GM12874 (cell line): Measurements from ENCODE around the gene TMEM132A.

Source experiments
- TF ChIP-seq, protein P1 (sequence below): IDR thresholded peaks from 2 replicates; pipeline ENCODE4 v1.5.1; 2011; ENCODE audit warnings: low read depth, mild to moderate bottlenecking, control low read depth, low read length, moderate library complexity; ENCODE audit not compliant: insufficient read depth

TMEM132A gene

DNA sequence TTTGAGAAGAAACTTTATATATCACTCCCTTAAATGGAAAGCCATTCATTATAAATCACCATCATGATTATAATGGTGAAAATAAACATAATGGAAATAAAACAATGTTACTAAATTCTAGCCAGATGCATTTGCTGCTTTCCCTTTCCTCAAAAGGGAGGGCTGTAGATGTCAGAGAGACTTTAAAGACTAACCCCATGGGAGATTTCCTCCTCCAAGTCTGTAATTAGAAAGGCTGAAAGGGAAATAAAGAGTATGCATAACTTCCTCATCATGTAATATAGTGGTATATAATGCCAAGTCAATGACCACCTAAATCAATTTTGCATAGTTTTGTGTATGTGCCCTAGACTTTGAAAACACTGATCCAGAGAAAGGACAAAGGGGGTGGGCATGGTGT is 53.6 kb downstream of the TMEM132A start:
- TF ChIP-seq, protein P1, sequence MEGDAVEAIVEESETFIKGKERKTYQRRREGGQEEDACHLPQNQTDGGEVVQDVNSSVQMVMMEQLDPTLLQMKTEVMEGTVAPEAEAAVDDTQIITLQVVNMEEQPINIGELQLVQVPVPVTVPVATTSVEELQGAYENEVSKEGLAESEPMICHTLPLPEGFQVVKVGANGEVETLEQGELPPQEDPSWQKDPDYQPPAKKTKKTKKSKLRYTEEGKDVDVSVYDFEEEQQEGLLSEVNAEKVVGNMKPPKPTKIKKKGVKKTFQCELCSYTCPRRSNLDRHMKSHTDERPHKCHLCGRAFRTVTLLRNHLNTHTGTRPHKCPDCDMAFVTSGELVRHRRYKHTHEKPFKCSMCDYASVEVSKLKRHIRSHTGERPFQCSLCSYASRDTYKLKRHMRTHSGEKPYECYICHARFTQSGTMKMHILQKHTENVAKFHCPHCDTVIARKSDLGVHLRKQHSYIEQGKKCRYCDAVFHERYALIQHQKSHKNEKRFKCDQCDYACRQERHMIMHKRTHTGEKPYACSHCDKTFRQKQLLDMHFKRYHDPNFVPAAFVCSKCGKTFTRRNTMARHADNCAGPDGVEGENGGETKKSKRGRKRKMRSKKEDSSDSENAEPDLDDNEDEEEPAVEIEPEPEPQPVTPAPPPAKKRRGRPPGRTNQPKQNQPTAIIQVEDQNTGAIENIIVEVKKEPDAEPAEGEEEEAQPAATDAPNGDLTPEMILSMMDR = no peak

DNA sequence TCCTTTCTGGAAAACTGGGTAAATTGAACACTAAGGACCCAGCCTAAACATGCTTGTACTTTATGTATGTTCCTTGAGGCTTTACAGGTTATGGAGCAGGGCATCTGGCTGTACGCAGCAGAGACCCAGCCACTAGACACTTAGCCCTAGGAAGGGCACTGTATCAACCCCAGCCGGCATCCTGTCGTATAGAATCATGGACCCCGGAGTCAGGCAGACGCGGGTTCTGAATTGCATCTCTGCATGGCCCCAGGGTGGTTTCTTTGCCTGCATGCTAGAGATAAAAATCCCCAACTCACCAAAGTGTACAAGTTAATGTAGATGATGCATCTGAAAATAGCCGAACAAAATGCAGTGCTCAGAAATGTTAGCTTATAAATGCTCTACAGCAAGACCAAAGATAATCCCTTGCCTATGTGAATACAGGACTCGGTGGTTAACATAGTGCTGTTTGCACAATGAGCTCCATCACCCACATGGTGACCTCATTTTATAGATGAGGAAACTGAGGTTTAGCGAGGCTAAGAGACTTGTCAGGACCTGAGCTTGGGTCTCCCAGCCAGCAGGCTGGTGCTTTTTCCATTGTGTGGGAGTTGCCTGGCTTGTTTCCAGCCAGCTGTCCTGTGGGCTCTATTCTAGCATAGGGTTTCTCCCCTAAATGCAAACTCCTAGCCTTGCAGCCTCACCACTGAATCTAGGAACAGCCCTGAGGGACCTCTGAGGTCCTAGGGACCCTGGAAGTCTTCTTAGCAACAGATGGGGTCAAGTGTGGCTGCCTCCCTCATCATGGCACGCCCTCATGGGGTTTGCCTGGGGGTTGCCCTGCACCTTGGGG is 54.5 kb downstream of the TMEM132A start:
- TF ChIP-seq, protein P1 = no peak

DNA sequence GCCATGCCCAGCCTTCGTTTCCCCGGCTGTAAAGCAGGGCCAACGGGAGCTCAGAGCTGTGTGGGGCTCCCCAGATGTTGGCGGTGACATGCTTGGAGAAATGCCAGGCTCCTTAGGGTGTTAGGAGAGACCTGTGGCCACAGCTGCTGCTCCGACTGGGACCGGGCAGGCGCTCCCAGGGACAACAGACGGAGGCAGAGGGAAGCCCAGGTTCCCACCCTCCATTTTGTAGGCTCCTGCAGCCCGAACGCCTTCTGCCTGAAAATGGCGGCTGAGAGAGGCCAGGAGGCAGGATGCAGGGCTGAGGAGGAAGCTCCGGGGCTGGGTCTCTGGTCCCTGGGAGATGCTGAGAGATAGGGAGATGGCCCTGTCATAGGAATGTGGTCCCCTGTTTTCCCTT is 57.3 kb downstream of the TMEM132A start:
- TF ChIP-seq, protein P1 = no peak

DNA sequence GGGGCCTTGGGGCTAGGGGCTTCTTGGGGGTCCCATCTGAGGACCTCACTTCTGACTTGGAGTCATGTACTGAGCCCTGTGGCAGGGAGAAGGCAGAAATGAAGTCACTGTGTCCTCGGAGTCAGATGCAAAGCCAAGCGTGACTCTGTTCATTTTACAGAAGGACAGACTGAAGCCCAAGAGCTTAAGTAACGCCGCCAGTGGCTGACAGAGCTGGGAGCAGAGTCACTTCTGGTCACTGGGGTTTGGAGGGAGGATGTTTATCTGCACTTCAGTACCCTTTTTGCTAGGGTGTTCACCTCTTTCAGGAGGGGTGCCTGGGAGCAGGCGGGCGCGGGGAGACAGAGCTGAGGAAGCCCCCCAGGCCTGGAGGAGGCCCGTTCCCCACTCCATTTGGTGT is 57.9 kb downstream of the TMEM132A start:
- TF ChIP-seq, protein P1 = no peak

DNA sequence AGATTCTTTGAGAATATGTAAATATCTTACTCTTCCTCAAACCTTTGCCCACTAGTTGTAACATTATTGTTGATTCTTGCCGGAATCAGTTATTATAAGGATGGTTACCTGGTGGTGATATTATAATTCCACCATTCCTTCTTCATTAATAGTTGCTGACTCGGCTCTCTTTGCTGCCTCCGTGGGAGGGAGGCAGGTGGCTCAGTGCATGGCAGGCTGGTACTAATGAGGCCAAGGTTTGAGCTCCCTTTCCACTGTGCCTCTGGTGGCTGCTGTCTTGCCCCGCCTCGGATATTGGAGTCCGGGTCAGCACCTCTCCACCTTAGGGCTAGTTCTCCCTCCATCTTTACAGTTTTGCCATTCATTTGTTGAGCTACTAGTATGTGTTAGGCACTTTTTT is 59.9 kb downstream of the TMEM132A start:
- TF ChIP-seq, protein P1 = no peak

DNA sequence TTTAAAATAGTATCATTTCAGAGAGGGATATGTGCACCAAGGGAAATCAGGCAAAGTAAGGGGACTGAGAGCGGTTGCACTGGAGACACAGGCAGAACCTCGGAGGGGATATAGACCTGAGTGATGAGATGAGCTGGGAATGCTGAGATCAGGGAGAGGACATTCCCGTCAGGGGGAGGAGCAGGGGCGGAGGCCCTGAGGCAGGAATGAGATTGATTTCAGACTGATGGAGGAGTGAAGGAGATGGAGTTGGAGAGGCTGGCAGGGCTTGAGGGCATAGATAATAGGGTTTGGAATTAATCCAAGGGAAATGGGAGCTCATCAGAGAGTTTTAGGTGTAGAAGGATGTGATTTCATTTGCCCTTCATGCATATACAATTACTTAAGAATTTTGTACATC is 60.4 kb downstream of the TMEM132A start:
- TF ChIP-seq, protein P1 = no peak

DNA sequence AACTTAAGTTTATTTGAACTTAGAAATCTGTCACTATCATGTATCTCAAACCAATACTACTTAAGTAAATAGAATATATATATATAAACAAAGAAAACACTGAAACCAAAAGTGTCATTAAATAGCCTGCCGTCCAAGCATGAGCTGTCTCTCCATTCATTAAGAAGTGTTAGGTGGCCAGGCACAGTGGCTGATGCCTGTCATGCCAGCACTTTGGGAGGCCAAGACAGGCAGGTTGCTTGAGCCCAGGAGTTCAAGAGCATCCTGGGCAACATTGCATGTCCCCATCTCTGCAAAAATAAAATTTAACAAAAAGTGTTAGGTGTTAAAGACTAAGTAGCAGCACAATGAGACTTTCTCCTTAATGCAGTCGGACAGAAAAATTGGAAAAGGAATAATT is 61.2 kb downstream of the TMEM132A start:
- TF ChIP-seq, protein P1 = no peak
